B cell (primary cell): ENCODE results near the gene PLCB1. TPM values are rescaled to one million over a fixed set of nuclear protein-coding genes. Genes with fewer than 3 reads are reported as not detected.

Source experiments
- ATAC-seq: fragments of 200-7000 bp; cut with Tn5 transposase; one replicate; pipeline ENCODE4 v1.10.0; 2021; ENCODE audit warnings: low read depth, mild to moderate bottlenecking, moderate number of reproducible peaks, moderate library complexity
- CTCF ChIA-PET: fragments of 350-600 bp; sonication (Branson Sonifier 250); formaldehyde crosslinking; loops from one replicate; lab custom pipeline; 2021; ENCODE audit warnings: antibody characterized with exemption, inconsistent platforms; lab: Charles Lee
- POLR2A ChIA-PET: fragments of 350-600 bp; sonication (Branson Sonifier 250); formaldehyde crosslinking; loops from one replicate; lab custom pipeline; 2021; ENCODE audit warnings: antibody characterized with exemption; lab: Charles Lee
- DNase-seq: peaks from one replicate; pipeline ENCODE4 v3.0.0; 2013
- H2AFZ ChIP-seq: 2 replicates; pipeline ENCODE4 v1.6.1; 2012; ENCODE audit warnings: mild to moderate bottlenecking, low read depth, low read length; ENCODE audit not compliant: insufficient read depth, poor library complexity, severe bottlenecking
- H3K27ac ChIP-seq, 2 donors: 1 replicate in 1 of 2; 2 replicates in 1 of 2; pipeline ENCODE4 v1.5.1; 2012 to 2013; ENCODE audit warnings: low read length in 2 of 2, mild to moderate bottlenecking in 2 of 2, moderate library complexity in 1 of 2
- H3K27me3 ChIP-seq, 4 experiments: fragments of 200-600 bp in 1 of 4; sonication (generic) in 1 of 4; replicated peaks in 1 of 4; 1 replicate in 2 of 4; 2 replicates in 2 of 4; pipeline versions ENCODE4 v1.6.1 to v1.7.0; 2013 to 2016; ENCODE audit warnings: low read length in 3 of 4, mild to moderate bottlenecking in 2 of 4, mixed read lengths in 1 of 4, moderate library complexity in 1 of 4; ENCODE audit not compliant: insufficient read depth in 4 of 4, control insufficient read depth in 3 of 4; ENCODE audit errors: control extremely low read depth in 1 of 4
- H3K36me3 ChIP-seq, 2 experiments: replicated peaks in 1 of 2; 1 replicate in 1 of 2; 2 replicates in 1 of 2; pipeline versions ENCODE4 v1.6.1 to v1.7.1; 2013; ENCODE audit warnings: low read length in 1 of 2; ENCODE audit not compliant: insufficient read depth in 2 of 2, control insufficient read depth in 1 of 2; ENCODE audit errors: control extremely low read depth in 1 of 2, extremely low read depth in 1 of 2
- H3K4me1 ChIP-seq, 2 donors: fragments of 200-600 bp in 1 of 2; sonication (generic) in 1 of 2; 1 replicate in 1 of 2; 2 replicates in 1 of 2; pipeline versions ENCODE4 v1.5.1 to v1.6.1; 2013 to 2017; ENCODE audit warnings: low read length in 2 of 2; ENCODE audit not compliant: control insufficient read depth in 2 of 2, insufficient read depth in 2 of 2
- H3K4me2 ChIP-seq: replicated peaks from 2 replicates; pipeline ENCODE3; 2012; ENCODE audit warnings: mild to moderate bottlenecking, low read depth, low read length; ENCODE audit not compliant: poor library complexity, severe bottlenecking
- H3K4me3 ChIP-seq, 5 experiments: fragments of 200-600 bp in 1 of 5; sonication (generic) in 1 of 5; 1 replicate in 3 of 5; 2 replicates in 2 of 5; pipeline versions ENCODE4 v1.5.1 to v1.7.0; 2011 to 2016; ENCODE audit warnings: low read length in 4 of 5, mild to moderate bottlenecking in 4 of 5, low read depth in 2 of 5, control low read depth in 1 of 5, moderate library complexity in 1 of 5; ENCODE audit not compliant: insufficient read depth in 1 of 5; ENCODE audit errors: control extremely low read depth in 1 of 5, extremely low read depth in 1 of 5
- H3K79me2 ChIP-seq: fragments of 200-600 bp; sonication (generic); one replicate; pipeline ENCODE4 v1.6.0; 2016; ENCODE audit warnings: low read length; ENCODE audit not compliant: control insufficient read depth, insufficient read depth
- H3K9ac ChIP-seq: fragments of 200-600 bp; sonication (generic); 2 replicates; pipeline ENCODE4 v1.6.1; 2017; ENCODE audit warnings: mild to moderate bottlenecking, low read length, moderate library complexity
- H3K9me3 ChIP-seq, 3 donors: one replicate each; pipeline versions ENCODE4 v1.6.1 to v1.7.1; 2013; ENCODE audit warnings: low read length in 2 of 3; ENCODE audit not compliant: control insufficient read depth in 2 of 3, insufficient read depth in 1 of 3; ENCODE audit errors: control extremely low read depth in 1 of 3
- H4K20me1 ChIP-seq: 2 replicates; pipeline ENCODE4 v1.6.0; 2012; ENCODE audit warnings: mild to moderate bottlenecking, low read length; ENCODE audit not compliant: insufficient read depth, control insufficient read depth, poor library complexity, severe bottlenecking
- H3K27ac Mint-ChIP-seq: one replicate; pipeline ENCODE4 v1.8.0; 2021; ENCODE audit warnings: mixed read lengths
- H3K27me3 Mint-ChIP-seq: one replicate; pipeline ENCODE4 v1.8.0; 2021; ENCODE audit warnings: mixed read lengths
- H3K4me1 Mint-ChIP-seq: one replicate; pipeline ENCODE4 v1.8.0; 2021; ENCODE audit warnings: mixed read lengths
- H3K4me3 Mint-ChIP-seq: one replicate; pipeline ENCODE4 v1.8.0; 2021; ENCODE audit warnings: mixed read lengths
- H3K9me3 Mint-ChIP-seq: one replicate; pipeline ENCODE4 v1.8.0; 2022; ENCODE audit warnings: mixed read lengths; ENCODE audit not compliant: insufficient read depth
- CTCF ChIP-seq: fragments of 200-600 bp; IDR thresholded peaks from one replicate; pipeline ENCODE4 v1.8.0; 2022; ENCODE audit warnings: antibody characterized with exemption, mild to moderate bottlenecking
- EZH2 ChIP-seq: IDR thresholded peaks from 2 replicates; pipeline ENCODE4 v1.6.1; 2012; ENCODE audit warnings: borderline replicate concordance, low read depth, mild to moderate bottlenecking, moderate library complexity, low read length; ENCODE audit not compliant: insufficient read depth, poor library complexity, severe bottlenecking
- WGBS: methylation state at CpG from one replicate; pipeline ENCODE4 v1.1.5; 2013; ENCODE audit warnings: missing lambda C conversion rate; ENCODE audit not compliant: insufficient coverage; 5-methylcytosine and 5-hydroxymethylcytosine counted together
- intact Hi-C: fragments of 100-400 bp; cut with micrococcal nuclease; formaldehyde crosslinking; loops from one replicate; pipeline ENCODE4 v1.10.0; 2022
- polyA plus RNA-seq: library from polyadenylated mRNA; depleted of rRNA; stranded (reverse); fragments of >200 nt; gene quantifications from 2 replicates; pipeline ENCODE4 v1.2.3, GENCODE V29; 2012
- total RNA-seq, 2 donors: library from RNA; stranded (reverse); fragments of 120-200 nt in 1 of 2; gene quantifications; 1 replicate in 1 of 2; 2 replicates in 1 of 2; pipeline versions ENCODE4 v1.2.3 to v1.2.4, GENCODE V29; 2013 to 2022

PLCB1 gene
- total and polyA plus RNA-seq, 2 donors (not counting 1 experiment from before 2014, with no cell fraction given), result 0.18 to 0.47 TPM

- POLR2A ChIA-PET, result no interaction called here
These were observed 747.6 kb downstream of the PLCB1 start for GRCh38 chr20:8879669-8880068.

More at GRCh38 chr20:8879669-8880068, 747.6 kb downstream of the PLCB1 start:
- Histone ChIP-seq H3K4me1 (no peaks in the 10 kb centered on the region), H3K4me2 (no peak overlapping the region), H3K79me2 (no peaks in the 10 kb centered on the region), H4K20me1 (no peaks in the 10 kb centered on the region), H3K9me3 (no peaks in the 10 kb centered on the region), H3K9ac (no peak overlapping the region), H3K36me3 (no peaks in the 10 kb centered on the region), H3K27ac (no peak overlapping the region), H3K27me3 (no peaks in the 10 kb centered on the region), H3K4me3 (no peak overlapping the region), H2AFZ (no peak overlapping the region)
- DNase-seq, result no peak
- TF ChIP-seq CTCF, result no peak
- TF ChIP-seq EZH2, result no peak
- H3K9me3 Mint-ChIP-seq, result no peaks in the 10 kb centered on the region
- no peak overlapping the region for H3K27ac Mint-ChIP-seq
- H3K4me3 Mint-ChIP-seq, result no peak overlapping the region
- no peaks in the 10 kb centered on the region for H3K27me3 Mint-ChIP-seq
- 100% methylated on average over 1 of the region's 2 CpGs for WGBS
- H3K4me1 Mint-ChIP-seq, result no peaks in the 10 kb centered on the region
- no peak for ATAC-seq
- CTCF ChIA-PET, result no interaction called here
- intact Hi-C loops, result no loop called here
